ENCODE data around the gene ESAM.

ESAM gene, protein sequence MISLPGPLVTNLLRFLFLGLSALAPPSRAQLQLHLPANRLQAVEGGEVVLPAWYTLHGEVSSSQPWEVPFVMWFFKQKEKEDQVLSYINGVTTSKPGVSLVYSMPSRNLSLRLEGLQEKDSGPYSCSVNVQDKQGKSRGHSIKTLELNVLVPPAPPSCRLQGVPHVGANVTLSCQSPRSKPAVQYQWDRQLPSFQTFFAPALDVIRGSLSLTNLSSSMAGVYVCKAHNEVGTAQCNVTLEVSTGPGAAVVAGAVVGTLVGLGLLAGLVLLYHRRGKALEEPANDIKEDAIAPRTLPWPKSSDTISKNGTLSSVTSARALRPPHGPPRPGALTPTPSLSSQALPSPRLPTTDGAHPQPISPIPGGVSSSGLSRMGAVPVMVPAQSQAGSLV

DNA sequence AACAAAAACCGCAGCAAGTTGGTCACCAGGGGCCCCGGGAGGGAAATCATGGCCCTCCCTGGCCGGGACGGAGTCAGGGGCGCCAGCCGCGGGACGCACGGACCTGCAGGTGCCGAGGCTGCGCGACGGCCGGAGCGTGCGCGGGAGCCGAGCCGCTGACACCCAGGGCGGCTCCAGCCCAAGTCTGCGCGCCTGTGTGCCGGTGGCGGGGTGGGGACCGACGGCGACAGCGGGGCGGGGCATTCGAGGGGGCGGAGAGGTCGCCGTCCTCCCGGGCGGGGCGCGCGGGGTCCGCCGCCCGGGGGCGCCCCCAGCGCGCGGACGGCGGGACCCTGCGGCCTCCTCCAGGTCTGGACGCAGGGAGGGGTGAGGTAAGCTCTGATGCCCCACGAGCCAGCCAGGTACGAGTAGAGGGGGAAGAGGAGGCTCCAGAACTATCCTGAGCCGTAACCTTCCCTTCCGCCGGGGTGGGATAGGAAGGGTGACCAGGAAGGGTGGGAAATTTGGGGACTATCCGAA lies at the start of gene ESAM:
Gene ESAM, minus strand, starts transcription at position 186 of the 519 bp plus-strand sequence. Its CDS starts 136 bp downstream, at position 50.
- peak; percentile 41 for DNase-seq (ENCODE audit: low spot score)

- no peak for DNase-seq (ENCODE audit: low spot score)
Measured at GRCh38 chr11:124811399-124812125, 49.5 kb upstream of the ESAM start.

DNA sequence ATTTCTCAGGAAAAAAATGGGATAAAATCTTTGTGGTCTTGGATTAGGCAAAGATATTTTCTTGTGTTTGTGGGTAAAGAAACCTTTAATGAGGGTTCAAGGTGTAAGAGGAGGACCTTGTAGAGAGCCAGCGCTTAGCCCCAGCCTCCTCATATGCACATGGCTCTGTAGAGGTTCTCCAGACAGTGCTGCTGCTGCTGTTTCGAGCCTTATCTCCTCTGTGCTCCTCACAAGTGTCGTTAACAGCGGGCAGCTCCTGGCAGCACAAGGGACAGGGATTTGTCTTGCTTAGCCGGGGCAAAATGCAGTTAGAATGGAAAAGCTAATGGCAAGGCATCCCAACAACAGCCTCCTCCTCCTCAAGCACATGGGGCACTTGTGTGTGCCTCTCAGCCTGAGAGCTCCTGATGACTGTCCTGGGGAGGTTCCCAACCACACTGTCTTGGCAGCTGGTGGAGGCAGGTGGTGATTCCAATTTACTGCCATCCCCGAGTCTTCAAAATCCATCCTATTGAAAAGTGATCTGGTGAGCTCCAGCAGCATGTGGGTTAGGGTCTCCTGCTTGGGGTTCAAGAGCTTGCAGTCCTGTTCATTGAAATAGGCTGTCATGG lies 45.7 kb upstream of the ESAM start:
- DNase-seq (ENCODE audit: low spot score): no peak

GRCh38 chr11:124807201-124807600 lies 45.1 kb upstream of the ESAM start:
- DNase-seq (ENCODE audit: low spot score): no peak

- DNase-seq (ENCODE audit: low spot score): no peak
Measured at GRCh38 chr11:124804884-124805283, 42.8 kb upstream of the ESAM start.

- DNase-seq (ENCODE audit: low spot score): no peak
Measured at GRCh38 chr11:124801636-124802312, 39.7 kb upstream of the ESAM start.

GRCh38 chr11:124801014-124801413 lies 38.9 kb upstream of the ESAM start:
- DNase-seq (ENCODE audit: low spot score): peak; percentile 30

- DNase-seq (ENCODE audit: low spot score): peak; percentile 89
Measured at GRCh38 chr11:124800226-124800929, 38.3 kb upstream of the ESAM start, which contains the start of gene MSANTD2. Gene MSANTD2, minus strand, starts transcription at chr11:124800406. Its CDS starts 26 bp downstream, at chr11:124800380.

DNA sequence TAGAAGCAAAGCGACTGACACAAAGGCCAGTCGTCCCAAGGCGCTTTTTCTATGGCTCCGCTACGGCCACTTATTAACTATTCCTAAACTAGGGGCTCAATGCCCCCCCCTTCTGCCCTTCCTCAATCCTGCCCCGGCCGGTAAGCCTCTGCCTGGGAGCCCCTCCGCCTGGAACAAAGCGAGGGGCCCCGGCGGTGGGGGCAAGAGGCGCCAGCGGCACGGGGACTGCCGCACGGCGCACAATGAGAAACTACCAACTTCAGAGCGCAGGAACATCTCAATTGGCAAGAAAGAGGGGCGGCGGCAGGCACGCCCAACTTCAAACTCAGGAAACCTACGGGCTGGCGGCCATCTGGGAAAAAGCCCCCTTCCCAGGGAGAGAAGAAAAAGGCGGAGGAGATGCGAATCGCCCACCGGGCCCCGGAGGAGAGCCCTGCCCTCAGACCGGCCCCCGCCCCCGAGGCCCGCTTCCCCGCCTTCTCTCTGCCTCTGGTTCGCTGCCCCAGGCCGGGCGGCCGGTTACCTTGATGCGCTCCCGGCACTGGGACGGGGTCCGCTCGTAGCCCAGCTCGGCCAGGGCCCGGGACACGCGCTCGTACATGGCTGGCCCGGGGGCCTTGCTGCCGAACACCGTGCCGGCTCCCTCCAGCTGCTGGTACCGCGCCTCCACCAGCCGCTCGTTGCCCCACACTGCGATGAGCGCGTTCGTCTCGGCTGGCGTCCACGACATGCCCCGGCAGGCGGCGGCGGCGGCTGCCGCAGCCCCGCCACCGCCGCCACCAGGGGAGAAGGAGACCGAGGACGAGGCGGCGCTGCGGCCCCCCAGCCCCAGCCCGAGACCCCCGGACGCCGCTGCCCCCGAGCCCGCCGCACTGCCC lies 37.5 kb upstream of the ESAM start:
- DNase-seq (ENCODE audit: low spot score): peak; percentile 56

- DNase-seq (ENCODE audit: low spot score): peak; percentile 54
Measured at GRCh38 chr11:124798991-124799347, 36.9 kb upstream of the ESAM start.

GRCh38 chr11:124796312-124796711 lies 34.2 kb upstream of the ESAM start:
- no peak for DNase-seq (ENCODE audit: low spot score)

- DNase-seq (ENCODE audit: low spot score): peak; percentile 58
Measured at GRCh38 chr11:124793466-124794278, 31.6 kb upstream of the ESAM start.

DNA sequence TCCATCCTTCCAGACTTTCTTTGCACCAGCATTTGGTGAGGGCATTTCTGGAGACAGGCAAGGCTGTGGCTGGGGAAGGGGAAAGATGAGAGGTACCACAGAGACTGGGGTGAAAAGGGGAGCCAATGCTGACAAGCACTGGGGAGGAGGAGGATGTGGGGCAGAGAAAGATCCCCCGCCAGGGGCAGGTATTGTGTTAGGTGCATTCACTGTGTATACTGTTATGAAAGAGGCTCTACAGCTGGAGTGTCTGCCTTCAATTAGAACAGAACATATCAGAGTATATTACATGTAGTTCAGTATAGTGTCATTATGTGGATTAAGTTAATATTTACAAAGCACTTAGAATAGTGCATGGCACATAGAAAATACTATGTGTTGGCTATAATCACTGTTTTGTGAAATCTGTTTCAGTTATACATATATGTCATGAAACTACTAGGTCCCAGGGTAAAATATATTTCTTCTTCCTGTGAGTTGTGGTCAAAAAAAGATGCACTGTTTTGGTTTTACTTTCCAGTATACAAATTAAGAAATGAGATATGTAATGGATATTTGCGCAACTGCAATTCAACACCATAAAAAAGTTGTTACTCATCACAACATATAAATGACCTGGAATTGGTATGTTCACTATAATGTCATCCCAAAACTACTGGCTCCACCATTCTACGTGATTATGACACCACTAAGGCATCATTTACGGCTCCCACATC lies 29.7 kb upstream of the ESAM start:
- no peak for DNase-seq (ENCODE audit: low spot score)

DNA sequence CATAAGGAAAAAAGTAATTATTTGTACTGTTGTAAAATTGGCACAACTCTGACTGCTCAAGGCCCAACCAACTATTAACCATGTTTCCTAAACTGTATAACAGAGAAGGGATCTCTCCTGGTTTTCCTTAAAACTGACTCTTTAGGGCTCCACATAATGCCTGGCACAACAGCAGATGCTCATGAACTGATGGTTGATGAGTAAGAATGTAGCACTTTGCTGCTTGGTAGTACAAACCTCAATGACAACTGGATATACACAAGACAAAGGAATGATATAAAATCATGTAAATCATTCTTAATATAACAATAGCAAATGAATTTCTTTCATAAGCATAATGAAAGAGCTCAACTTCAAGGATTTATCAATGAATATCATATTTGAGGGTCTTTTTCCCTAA lies 26.4 kb upstream of the ESAM start:
- DNase-seq (ENCODE audit: low spot score): no peak

GRCh38 chr11:124784051-124784450 lies 22.0 kb upstream of the ESAM start:
- no peak for DNase-seq (ENCODE audit: low spot score)

- DNase-seq (ENCODE audit: low spot score): no peak
Measured at GRCh38 chr11:124783002-124783401, 20.9 kb upstream of the ESAM start.

GRCh38 chr11:124779568-124779967 lies 17.5 kb upstream of the ESAM start:
- no peak for DNase-seq (ENCODE audit: low spot score)

GRCh38 chr11:124778281-124778680 lies 16.2 kb upstream of the ESAM start:
- DNase-seq (ENCODE audit: low spot score): no peak

Data from AG08396 (cell line).